Stimulated activated CD8-positive, alpha-beta memory T cell treated with anti-CD3 and anti-CD28 coated beads, Interleukin-2, amount 100 ng/mL, for 48 hours (primary cell): ENCODE results near the gene TMEM165.
A peak's percentile ranks its signal among the peaks of the same experiment; 100 is the strongest.
"Not testable (repeated sequence)": the region's sequence is repeated elsewhere in the genome, so short reads cannot be mapped to it uniquely, and the experiment has no call there.

ENCODE experiments used
- DNase-seq, 2 donors: peaks; one replicate each; pipeline ENCODE4 v3.0.0-alpha.2; 2020; ENCODE audit warnings: low read depth in 2 of 2

TMEM165 gene

GRCh38 chr4:55395529-55396307 is at the start of gene TMEM165:
TMEM165 (plus strand) TSS chr4:55395957; CDS start chr4:55396190, 233 bp downstream.
- DNase-seq, result peak; percentile 84 to 91

GRCh38 chr4:55345980-55346850 is 49.5 kb upstream of the TMEM165 start, which contains the start of gene SRD5A3:
SRD5A3 (plus strand) TSS chr4:55346242; CDS start chr4:55346337, 95 bp downstream.
- peak; percentile 82 to 85 for DNase-seq

- DNase-seq, result no peak
Measured at GRCh38 chr4:55346851-55347255, 48.9 kb upstream of the TMEM165 start.

- no peak for DNase-seq
Measured at GRCh38 chr4:55347610-55348228, 48.0 kb upstream of the TMEM165 start.

GRCh38 chr4:55348466-55348865 is 47.3 kb upstream of the TMEM165 start:
- DNase-seq, result no peak

- not testable (repeated sequence) for DNase-seq
Measured at GRCh38 chr4:55350870-55351269, 44.9 kb upstream of the TMEM165 start.

- no peak for DNase-seq
Measured at GRCh38 chr4:55351824-55352223, 43.9 kb upstream of the TMEM165 start.

GRCh38 chr4:55352726-55353125 is 43.0 kb upstream of the TMEM165 start:
- no peak for DNase-seq

- DNase-seq, result not testable (repeated sequence)
Measured at GRCh38 chr4:55353228-55353747, 42.5 kb upstream of the TMEM165 start.

- DNase-seq, result no peak
Measured at GRCh38 chr4:55354648-55355047, 41.1 kb upstream of the TMEM165 start.

GRCh38 chr4:55355555-55355954 is 40.2 kb upstream of the TMEM165 start:
- no peak for DNase-seq

GRCh38 chr4:55356991-55357461 is 38.7 kb upstream of the TMEM165 start:
- no peak for DNase-seq

- DNase-seq, result no peak
Measured at GRCh38 chr4:55358246-55358645, 37.5 kb upstream of the TMEM165 start.

- DNase-seq, result no peak
Measured at GRCh38 chr4:55358668-55359067, 37.1 kb upstream of the TMEM165 start.

- no peak for DNase-seq
Measured at GRCh38 chr4:55359397-55359916, 36.3 kb upstream of the TMEM165 start.

- DNase-seq, result not testable (repeated sequence)
Measured at GRCh38 chr4:55362938-55363337, 32.8 kb upstream of the TMEM165 start.

- no peak for DNase-seq
Measured at GRCh38 chr4:55363691-55364351, 31.9 kb upstream of the TMEM165 start.

- DNase-seq, result no peak
Measured at GRCh38 chr4:55364691-55365344, 30.9 kb upstream of the TMEM165 start.

- DNase-seq, result no peak
Measured at GRCh38 chr4:55365345-55365728, 30.4 kb upstream of the TMEM165 start.

GRCh38 chr4:55366621-55367020 is 29.1 kb upstream of the TMEM165 start:
- no peak for DNase-seq
